Heart right ventricle (tissue), 16 donors: ENCODE data around the gene APOA5. TPM values are rescaled to one million over a fixed set of nuclear protein-coding genes. Genes with fewer than 3 reads are reported as not detected.
"Not testable (repeated sequence)": the region's sequence is repeated elsewhere in the genome, so short reads cannot be mapped to it uniquely, and the experiment has no call there.

Source experiments
- ATAC-seq, 8 donors: fragments of 200-7000 bp; cut with Tn5 transposase; one replicate each; pipeline ENCODE4 v1.9.1; 2020; ENCODE audit warnings: mild to moderate bottlenecking in 8 of 8, moderate library complexity in 8 of 8, moderate number of reproducible peaks in 1 of 8
- DNase-seq, 2 donors: peaks; one replicate each; pipeline ENCODE4 v3.0.0-alpha.2; 2020
- H3K27ac ChIP-seq, 10 donors: fragments of 200-600 bp; sonication (generic) in 2 of 10; one replicate each; pipeline versions ENCODE4 v1.5.0 to v1.8.0; 2020 to 2022; ENCODE audit warnings: mild to moderate bottlenecking in 3 of 10
- H3K27me3 ChIP-seq, 7 donors: fragments of 200-600 bp; one replicate each; pipeline ENCODE4 v1.8.0; 2021 to 2022; ENCODE audit warnings: mild to moderate bottlenecking in 2 of 7
- H3K36me3 ChIP-seq, 9 donors: fragments of 200-600 bp; sonication (generic) in 1 of 9; one replicate each; pipeline versions ENCODE4 v1.5.0 to v1.8.0; 2020 to 2022; ENCODE audit warnings: mild to moderate bottlenecking in 2 of 9
- H3K4me1 ChIP-seq, 9 donors: fragments of 200-600 bp; sonication (generic) in 1 of 9; one replicate each; pipeline versions ENCODE4 v1.5.0 to v1.8.0; 2020 to 2022; ENCODE audit warnings: mild to moderate bottlenecking in 4 of 9
- H3K4me3 ChIP-seq, 10 donors: fragments of 200-600 bp; sonication (generic) in 2 of 10; one replicate each; pipeline versions ENCODE4 v1.5.0 to v1.8.0; 2020 to 2022; ENCODE audit warnings: mild to moderate bottlenecking in 7 of 10, moderate library complexity in 2 of 10
- H3K9me3 ChIP-seq, 11 donors: fragments of 200-600 bp in 10 of 11; sonication (generic) in 2 of 11; one replicate each; pipeline versions ENCODE4 v1.5.0 to v1.8.0; 2013 to 2022; ENCODE audit warnings: mild to moderate bottlenecking in 2 of 11, control low read depth in 1 of 11, moderate library complexity in 1 of 11
- WGBS, 2 donors: extraction: QIAGEN DNeasy Blood & Tissue Kit; methylation state at CpG; one replicate each; pipeline ENCODE4 v1.1.7; 2013; ENCODE audit warnings: inconsistent platforms in 1 of 2; 5-methylcytosine and 5-hydroxymethylcytosine counted together
- intact Hi-C, 10 donors: fragments of 100-400 bp; cut with DNase I; formaldehyde crosslinking; loops; one replicate each; pipeline versions ENCODE4 v1.11.1 to v1.14.2; 2022
- polyA plus RNA-seq, 2 donors: library from polyadenylated mRNA; stranded (reverse); fragments of 200-250 nt; gene quantifications; one replicate each; pipeline ENCODE4 v1.2.3, GENCODE V29; 2013
- total RNA-seq, 10 donors: library from RNA; stranded (reverse); fragmentation: NEBNext Ultra II Directional in 3 of 10; extraction: Animal tissue kit (Norgen Biotek cat#: 25700) in 3 of 10; gene quantifications; one replicate each; pipeline versions ENCODE4 v1.2.1 to v1.2.4, GENCODE V29; 2021 to 2023
- TF ChIP-seq, protein P1 (sequence below), 9 donors: fragments of 200-600 bp; sonication (generic) in 2 of 9; IDR thresholded peaks; one replicate each; pipeline versions ENCODE4 v1.5.0 to v1.8.0; 2021 to 2022; ENCODE audit warnings: antibody characterized with exemption in 9 of 9, mild to moderate bottlenecking in 5 of 9, moderate library complexity in 1 of 9
- donor health status: Arrhythmogenic right ventricular cardiomyopathy.
- donor health status: ischemic (EF 13 %, LVEDD 7.1; RV severe dilation, severe dysfunction).
- donor health status: healthy with polysubstance abuse.
- donor health status: DM: no; HTN: yes; CAD: no.
- donor health status: DM: no; HTN: no; CAD: no.
- donor health status: ischemic (EF 25% LVEDD 6.9; RV normal size, moderate dysfunction).
- donor health status: ischemic (EF 25% LVEDD 5.7; RV mildly dilated, moderate dysfunction).
- donor health status: healthy.
- donor health status: DM: yes; HTN: yes; CAD: no.
- donor health status: Ischemic cardiomyopathy.
- donor health status: ischemic (EF 35%, LVEDD 5.7; RV mildly dilated, moderate dysfunction).
- donor health status: nonischemic (EF 11% LVEDD 7.7; RV severe dilation, severe dysfunction).
- donor health status: DM: yes; HTN: yes; CAD: no.
- donor health status: PGD.
- donor health status: ischemic (EF 29% LVEDD 5.4; RV normal size, mild dysfunction).
- donor health status: nonischemic (EF 23%, LVEDD 6.1; RV moderate dilation, normal function).

The APOA5 gene
- total and polyA plus RNA-seq, 12 donors = not detected

GRCh38 chr11:116835042-116835772, 43.5 kb upstream of the APOA5 start:
- peak overlapping the region; percentile 36 to 88 (median 83) for H3K27ac ChIP-seq
- intact Hi-C loops = loop anchor here in 8 of 10 donors (1.0 to 5.0 kb wide), 5 partner anchors 37 to 44 kb away; partner anchors contain the start of gene APOA5 (in 6 of the 8)
- TF ChIP-seq, protein P1, sequence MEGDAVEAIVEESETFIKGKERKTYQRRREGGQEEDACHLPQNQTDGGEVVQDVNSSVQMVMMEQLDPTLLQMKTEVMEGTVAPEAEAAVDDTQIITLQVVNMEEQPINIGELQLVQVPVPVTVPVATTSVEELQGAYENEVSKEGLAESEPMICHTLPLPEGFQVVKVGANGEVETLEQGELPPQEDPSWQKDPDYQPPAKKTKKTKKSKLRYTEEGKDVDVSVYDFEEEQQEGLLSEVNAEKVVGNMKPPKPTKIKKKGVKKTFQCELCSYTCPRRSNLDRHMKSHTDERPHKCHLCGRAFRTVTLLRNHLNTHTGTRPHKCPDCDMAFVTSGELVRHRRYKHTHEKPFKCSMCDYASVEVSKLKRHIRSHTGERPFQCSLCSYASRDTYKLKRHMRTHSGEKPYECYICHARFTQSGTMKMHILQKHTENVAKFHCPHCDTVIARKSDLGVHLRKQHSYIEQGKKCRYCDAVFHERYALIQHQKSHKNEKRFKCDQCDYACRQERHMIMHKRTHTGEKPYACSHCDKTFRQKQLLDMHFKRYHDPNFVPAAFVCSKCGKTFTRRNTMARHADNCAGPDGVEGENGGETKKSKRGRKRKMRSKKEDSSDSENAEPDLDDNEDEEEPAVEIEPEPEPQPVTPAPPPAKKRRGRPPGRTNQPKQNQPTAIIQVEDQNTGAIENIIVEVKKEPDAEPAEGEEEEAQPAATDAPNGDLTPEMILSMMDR (IDR thresholded peaks at IDR 0.05) = no peak
- peaks cover 11 to 57% (median 35%) of the 10 kb centered on the region in 9 donors for H3K4me1 ChIP-seq
- peak overlapping the region in 8 of 10 donors; percentile 3 to 57 (median 48) for H3K4me3 ChIP-seq
- no peak for DNase-seq
- 39 to 45% methylated on average over 28 of the region's 28 CpGs for WGBS, 2 donors
- no peaks in the 10 kb centered on the region for H3K9me3 ChIP-seq
- no peaks in the 10 kb centered on the region for H3K27me3 ChIP-seq
- no peaks in the 10 kb centered on the region for H3K36me3 ChIP-seq
- ATAC-seq = peak in 6 of 8 donors; percentile 45 to 82 (median 70)

DNA sequence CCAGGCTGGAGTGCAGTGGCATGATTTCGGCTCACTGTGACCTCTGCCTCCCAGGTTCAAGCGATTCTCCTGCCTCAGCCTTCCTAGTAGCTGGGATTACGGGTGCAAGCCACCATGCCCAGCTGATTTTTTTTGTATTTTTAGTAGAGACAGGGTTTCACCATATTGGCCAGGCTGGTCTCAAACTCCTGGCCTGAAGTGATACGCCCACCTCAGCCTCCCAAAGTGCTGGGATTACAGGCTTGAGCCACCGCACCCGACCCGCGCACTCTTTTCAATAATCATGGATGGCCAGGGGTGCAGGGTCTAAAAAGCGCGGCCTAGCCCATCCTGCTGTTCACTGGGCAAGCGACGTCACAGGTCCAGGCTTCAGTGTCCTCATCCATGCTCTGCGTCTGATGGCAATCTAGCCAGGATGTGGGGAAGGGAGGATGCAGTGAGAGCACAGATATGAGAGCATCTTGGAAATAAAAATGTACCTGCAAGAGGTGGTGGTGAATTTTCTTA, 42.9 kb upstream of the APOA5 start:
- ATAC-seq, H3K36me3 ChIP-seq, H3K9me3 ChIP-seq, DNase-seq, H3K27me3 ChIP-seq: not testable (repeated sequence)
- 78 to 80% methylated on average over 13 of the region's 13 CpGs for WGBS, 2 donors
- peak overlapping the region in 9 of 10 donors; percentile 79 to 88 (median 83) for H3K27ac ChIP-seq
- peaks cover 11 to 51% (median 33%) of the 10 kb centered on the region in 9 donors for H3K4me1 ChIP-seq
- H3K4me3 ChIP-seq = peak overlapping the region in 2 of 10 donors; percentile 49
- intact Hi-C loops = loop anchor here in 8 of 10 donors (1.0 to 5.0 kb wide), 5 partner anchors 38 to 44 kb away; partner anchors contain the start of gene APOA5 (in 7 of the 8)

DNA sequence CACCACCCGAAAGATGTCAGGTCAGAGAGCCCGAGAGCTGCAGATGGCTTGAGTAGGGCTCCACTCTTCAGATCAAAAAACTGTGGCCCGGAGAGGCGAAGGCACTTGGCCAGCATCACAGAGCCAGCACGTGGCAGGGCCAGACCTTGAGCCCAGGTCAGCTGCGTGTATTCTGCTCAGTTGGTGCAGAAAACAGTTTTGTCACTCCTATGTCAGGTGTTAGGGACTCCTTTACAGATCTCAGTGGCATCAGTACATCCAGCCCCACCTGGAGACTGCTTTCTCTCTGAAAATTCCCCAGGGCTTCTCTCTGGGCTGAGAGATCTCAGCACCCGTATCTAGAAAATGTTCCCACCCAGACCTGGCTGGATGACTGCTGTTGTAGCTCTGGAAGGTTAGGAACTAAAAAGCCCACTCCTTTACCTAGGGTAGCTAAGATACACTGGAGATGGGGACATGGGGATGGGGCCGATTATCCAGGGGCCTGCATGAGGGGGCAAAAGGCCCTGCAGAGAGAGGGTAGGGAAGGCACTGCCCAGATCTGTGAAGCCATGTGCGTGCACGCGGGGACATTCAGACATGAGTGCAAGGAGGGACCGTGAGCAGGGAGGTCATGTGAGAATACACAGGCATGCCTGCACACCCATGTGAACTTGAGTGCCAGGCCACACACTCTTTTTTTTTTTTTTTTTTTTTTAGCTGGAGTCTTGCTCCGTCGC, 42.3 kb upstream of the APOA5 start:
- TF ChIP-seq, protein P1 (IDR thresholded peaks at IDR 0.05) = no peak
- ATAC-seq = no peak
- peaks cover 11 to 44% (median 33%) of the 10 kb centered on the region in 9 donors for H3K4me1 ChIP-seq
- no peaks in the 10 kb centered on the region for H3K36me3 ChIP-seq
- no peaks in the 10 kb centered on the region for H3K27me3 ChIP-seq
- intact Hi-C loops = loop anchor here in 2 of 10 donors (2.0 to 5.0 kb wide), 2 partner anchors 42 to 43 kb away; partner anchors contain the start of gene APOA5 (in 2 of the 2)
- WGBS, 2 donors = 78 to 88% methylated on average over 13 to 14 of the region's 14 CpGs
- DNase-seq = no peak
- no peaks in the 10 kb centered on the region for H3K9me3 ChIP-seq
- no peak overlapping the region for H3K27ac ChIP-seq
- H3K4me3 ChIP-seq = no peak overlapping the region

DNA sequence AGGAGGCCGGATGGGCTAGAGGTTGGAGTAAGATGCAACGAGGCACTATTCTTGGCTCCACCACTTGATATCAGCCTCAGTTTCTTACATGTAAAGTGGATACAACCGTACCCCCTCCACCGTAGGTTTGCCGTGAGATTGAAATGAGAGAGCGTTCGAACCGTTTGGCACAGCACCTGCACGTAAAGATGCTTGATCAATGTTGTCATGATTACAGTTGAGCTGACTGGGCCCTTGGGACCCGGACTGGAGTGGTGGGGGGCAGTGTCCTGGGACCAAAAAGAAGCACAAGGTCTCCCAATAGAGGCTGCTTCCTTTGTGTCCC, 41.8 kb upstream of the APOA5 start:
- DNase-seq (no peak), ATAC-seq (no peak)
- Histone ChIP-seq H3K36me3 (no peaks in the 10 kb centered on the region), H3K4me3 (no peak overlapping the region), H3K27me3 (no peaks in the 10 kb centered on the region), H3K27ac (no peak overlapping the region), H3K9me3 (no peaks in the 10 kb centered on the region), H3K4me1 (peaks cover 11 to 43% (median 33%) of the 10 kb centered on the region in 9 donors)
- intact Hi-C loops = loop anchor here in 1 of 10 donors (5.0 kb wide), 1 partner anchor 41 kb away; the partner anchor contains the start of gene APOA5
- TF ChIP-seq, protein P1 (IDR thresholded peaks at IDR 0.05) = no peak
- WGBS, 2 donors = 88 to 93% methylated on average over 10 of the region's 10 CpGs
